ENCODE results near the gene METRN. TPM values are rescaled to one million over a fixed set of nuclear protein-coding genes. Genes with fewer than 3 reads are reported as not detected.

METRN gene
- total RNA-seq, 1 donor from 2014 or later: 32.2 TPM

DNA sequence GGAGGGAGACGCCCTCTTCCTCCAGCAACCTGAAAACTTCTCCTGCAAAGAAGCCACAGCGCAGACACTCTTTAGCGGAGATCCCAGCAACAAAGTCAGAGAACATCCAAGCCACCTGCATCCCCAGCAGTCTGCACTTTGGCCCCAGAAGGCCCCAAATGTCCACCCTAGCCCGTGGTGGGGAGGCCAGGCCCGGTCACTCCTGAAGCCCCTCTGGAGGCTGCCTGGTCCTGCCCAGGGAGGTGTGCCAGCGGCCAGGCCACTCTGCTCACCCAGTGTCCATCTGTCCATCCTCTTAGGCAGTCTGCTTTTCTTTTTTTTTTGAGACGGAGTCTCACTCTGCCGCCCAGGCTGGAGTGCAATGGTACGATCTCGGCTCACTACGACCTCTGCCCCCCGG lies 17.4 kb downstream of the METRN start:
- no peak for DNase-seq (ENCODE audit: extremely low spot score in 2 of 2)
- Histone ChIP-seq H3K4me1 (peaks cover 20% of the 10 kb centered on the region), H3K27ac (no peak overlapping the region), H3K27me3 (no peaks in the 10 kb centered on the region), H3K9me3 (no peaks in the 10 kb centered on the region), H3K36me3 (peaks cover 0 to 40% of the 10 kb centered on the region in 2 donors), H3K4me3 (no peak overlapping the region)
- TF ChIP-seq POLR2A (IDR thresholded peaks at IDR 0.05) (no peak), POLR2AphosphoS5 (IDR thresholded peaks at IDR 0.05; ENCODE audit: insufficient read depth in 1 of 2, low read depth in 1 of 2) (no peak)
- TF ChIP-seq, protein P1, sequence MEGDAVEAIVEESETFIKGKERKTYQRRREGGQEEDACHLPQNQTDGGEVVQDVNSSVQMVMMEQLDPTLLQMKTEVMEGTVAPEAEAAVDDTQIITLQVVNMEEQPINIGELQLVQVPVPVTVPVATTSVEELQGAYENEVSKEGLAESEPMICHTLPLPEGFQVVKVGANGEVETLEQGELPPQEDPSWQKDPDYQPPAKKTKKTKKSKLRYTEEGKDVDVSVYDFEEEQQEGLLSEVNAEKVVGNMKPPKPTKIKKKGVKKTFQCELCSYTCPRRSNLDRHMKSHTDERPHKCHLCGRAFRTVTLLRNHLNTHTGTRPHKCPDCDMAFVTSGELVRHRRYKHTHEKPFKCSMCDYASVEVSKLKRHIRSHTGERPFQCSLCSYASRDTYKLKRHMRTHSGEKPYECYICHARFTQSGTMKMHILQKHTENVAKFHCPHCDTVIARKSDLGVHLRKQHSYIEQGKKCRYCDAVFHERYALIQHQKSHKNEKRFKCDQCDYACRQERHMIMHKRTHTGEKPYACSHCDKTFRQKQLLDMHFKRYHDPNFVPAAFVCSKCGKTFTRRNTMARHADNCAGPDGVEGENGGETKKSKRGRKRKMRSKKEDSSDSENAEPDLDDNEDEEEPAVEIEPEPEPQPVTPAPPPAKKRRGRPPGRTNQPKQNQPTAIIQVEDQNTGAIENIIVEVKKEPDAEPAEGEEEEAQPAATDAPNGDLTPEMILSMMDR (IDR thresholded peaks at IDR 0.05): no peak
- intact Hi-C loops (cut with DNase I): no loop called here

DNA sequence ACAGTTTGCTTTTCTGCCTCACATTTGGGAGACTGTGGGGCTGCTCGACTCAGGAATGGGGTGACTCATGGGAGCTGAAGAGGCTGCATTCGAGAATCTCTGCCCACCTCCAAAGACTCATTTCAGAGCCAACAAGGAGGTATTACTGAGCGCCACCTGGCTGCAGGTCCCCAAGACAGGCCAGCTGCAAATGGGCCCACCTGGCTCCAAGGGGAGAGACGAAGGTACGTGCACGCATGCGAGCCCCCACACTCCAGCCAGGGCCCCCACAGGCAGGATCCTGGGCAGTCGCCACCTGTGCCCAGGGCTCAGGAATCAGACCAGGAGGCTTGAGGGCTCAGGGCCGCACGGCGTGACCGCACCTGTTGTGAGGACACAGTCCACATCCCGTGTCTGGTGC lies 18.0 kb downstream of the METRN start:
- intact Hi-C loops (cut with DNase I): no loop called here
- H3K4me1 ChIP-seq: peaks cover 20% of the 10 kb centered on the region
- peaks cover 0 to 44% of the 10 kb centered on the region in 2 donors for H3K36me3 ChIP-seq
- no peak overlapping the region for H3K4me3 ChIP-seq
- TF ChIP-seq POLR2A (IDR thresholded peaks at IDR 0.05): no peak
- TF ChIP-seq, protein P1 (IDR thresholded peaks at IDR 0.05): no peak
- TF ChIP-seq POLR2AphosphoS5 (IDR thresholded peaks at IDR 0.05; ENCODE audit: insufficient read depth in 1 of 2, low read depth in 1 of 2): no peak
- DNase-seq (ENCODE audit: extremely low spot score in 2 of 2): no peak
- no peaks in the 10 kb centered on the region for H3K9me3 ChIP-seq
- no peak overlapping the region for H3K27ac ChIP-seq
- H3K27me3 ChIP-seq: no peaks in the 10 kb centered on the region

GRCh38 chr16:733382-734207 lies 18.7 kb downstream of the METRN start:
- no peaks in the 10 kb centered on the region for H3K27me3 ChIP-seq
- no peak overlapping the region for H3K27ac ChIP-seq
- peaks cover 16% of the 10 kb centered on the region for H3K4me1 ChIP-seq
- H3K9me3 ChIP-seq: no peaks in the 10 kb centered on the region
- intact Hi-C loops (cut with DNase I): no loop called here
- TF ChIP-seq POLR2A (IDR thresholded peaks at IDR 0.05): no peak
- TF ChIP-seq, protein P1 (IDR thresholded peaks at IDR 0.05): no peak
- no peak for TF ChIP-seq POLR2AphosphoS5 (IDR thresholded peaks at IDR 0.05; ENCODE audit: insufficient read depth in 1 of 2, low read depth in 1 of 2)
- no peak overlapping the region for H3K4me3 ChIP-seq
- no peak for DNase-seq (ENCODE audit: extremely low spot score in 2 of 2)
- H3K36me3 ChIP-seq: peaks cover 0 to 44% of the 10 kb centered on the region in 2 donors

GRCh38 chr16:734208-734980 lies 19.5 kb downstream of the METRN start:
- peaks cover 0 to 44% of the 10 kb centered on the region in 2 donors for H3K36me3 ChIP-seq
- no peaks in the 10 kb centered on the region for H3K9me3 ChIP-seq
- H3K4me3 ChIP-seq: no peak overlapping the region
- DNase-seq (ENCODE audit: extremely low spot score in 2 of 2): no peak
- H3K27me3 ChIP-seq: no peaks in the 10 kb centered on the region
- peaks cover 11% of the 10 kb centered on the region for H3K4me1 ChIP-seq
- intact Hi-C loops (cut with DNase I): no loop called here
- no peak overlapping the region for H3K27ac ChIP-seq
- TF ChIP-seq, protein P1 (IDR thresholded peaks at IDR 0.05): no peak
- no peak for TF ChIP-seq POLR2A (IDR thresholded peaks at IDR 0.05)
- no peak for TF ChIP-seq POLR2AphosphoS5 (IDR thresholded peaks at IDR 0.05; ENCODE audit: insufficient read depth in 1 of 2, low read depth in 1 of 2)

Data from vagina (tissue), 2 donors.